Upper lobe of right lung (tissue), 1 donor: Measurements from ENCODE around the gene GP1BB. TPM values are rescaled to one million over a fixed set of nuclear protein-coding genes. Genes with fewer than 3 reads are reported as not detected.

Source experiments
- ATAC-seq: fragments of 200-7000 bp; cut with Tn5 transposase; one replicate; pipeline ENCODE4 v1.9.1; 2020; ENCODE audit warnings: mild to moderate bottlenecking, moderate library complexity
- DNase-seq: peaks from one replicate; pipeline ENCODE4 v3.0.0-alpha.2; 2020
- H3K27ac ChIP-seq: fragments of 200-600 bp; one replicate; pipeline ENCODE4 v1.8.0; 2022
- H3K27me3 ChIP-seq: fragments of 200-600 bp; one replicate; pipeline ENCODE4 v1.8.0; 2022; ENCODE audit warnings: mild to moderate bottlenecking
- H3K36me3 ChIP-seq: fragments of 200-600 bp; one replicate; pipeline ENCODE4 v1.8.0; 2022
- H3K4me1 ChIP-seq: fragments of 200-600 bp; one replicate; pipeline ENCODE4 v1.8.0; 2022
- H3K4me3 ChIP-seq: fragments of 200-600 bp; one replicate; pipeline ENCODE4 v1.8.0; 2022; ENCODE audit warnings: mild to moderate bottlenecking
- H3K9me3 ChIP-seq: fragments of 200-600 bp; one replicate; pipeline ENCODE4 v1.8.0; 2022
- CTCF ChIP-seq: fragments of 200-600 bp; IDR thresholded peaks from one replicate; pipeline ENCODE4 v1.8.0; 2022; ENCODE audit warnings: antibody characterized with exemption
- intact Hi-C: fragments of 100-400 bp; cut with DNase I; formaldehyde crosslinking; loops from one replicate; pipeline ENCODE4 v1.11.0; 2022
- total RNA-seq: library from RNA; stranded (reverse); fragmentation: NEBNext Ultra II Directional; extraction: Animal tissue kit (Norgen Biotek cat#: 25700); gene quantifications from one replicate; pipeline ENCODE4 v1.2.1, GENCODE V29; 2021
- donor health status: DM: no; HTN: yes; CAD: no; lungs with severe emphysema.

The GP1BB gene
- total RNA-seq, 1 donor from 2014 or later, result 1.3 TPM

- intact Hi-C loops, result no loop called here
- H3K27me3 ChIP-seq, result no peaks in the 10 kb centered on the region
- DNase-seq (no peak), ATAC-seq (no peak)
- H3K4me3 ChIP-seq, result no peak overlapping the region
- no peaks in the 10 kb centered on the region for H3K36me3 ChIP-seq
- TF ChIP-seq CTCF, result no peak
- H3K27ac ChIP-seq, result no peak overlapping the region
- no peaks in the 10 kb centered on the region for H3K9me3 ChIP-seq
- H3K4me1 ChIP-seq, result no peaks in the 10 kb centered on the region
Measured at GRCh38 chr22:19741053-19741452, 17.7 kb downstream of the GP1BB start.

- H3K36me3 ChIP-seq, result no peaks in the 10 kb centered on the region
- intact Hi-C loops, result no loop called here
- ATAC-seq (no peak), DNase-seq (no peak)
- TF ChIP-seq CTCF, result no peak
- H3K4me3 ChIP-seq, result no peak overlapping the region
- no peak overlapping the region for H3K27ac ChIP-seq
- no peaks in the 10 kb centered on the region for H3K9me3 ChIP-seq
- no peaks in the 10 kb centered on the region for H3K27me3 ChIP-seq
- H3K4me1 ChIP-seq, result no peaks in the 10 kb centered on the region
Measured at GRCh38 chr22:19742160-19743066, 19.1 kb downstream of the GP1BB start.

- Histone ChIP-seq H3K9me3 (no peaks in the 10 kb centered on the region), H3K4me3 (no peak overlapping the region), H3K27me3 (no peaks in the 10 kb centered on the region), H3K27ac (no peak overlapping the region), H3K4me1 (no peaks in the 10 kb centered on the region), H3K36me3 (no peaks in the 10 kb centered on the region)
- DNase-seq (no peak), ATAC-seq (no peak)
- TF ChIP-seq CTCF, result no peak
- intact Hi-C loops, result no loop called here
Measured at GRCh38 chr22:19743081-19743480, 19.7 kb downstream of the GP1BB start.

- ATAC-seq, result no peak
- TF ChIP-seq CTCF, result no peak
- Histone ChIP-seq H3K36me3 (no peaks in the 10 kb centered on the region), H3K27ac (no peak overlapping the region), H3K4me3 (no peak overlapping the region), H3K9me3 (no peaks in the 10 kb centered on the region), H3K27me3 (no peaks in the 10 kb centered on the region), H3K4me1 (no peaks in the 10 kb centered on the region)
- intact Hi-C loops, result no loop called here
- DNase-seq, result no peak
Measured at GRCh38 chr22:19743651-19744050, 20.3 kb downstream of the GP1BB start.

- intact Hi-C loops, result no loop called here
- Histone ChIP-seq H3K9me3 (no peaks in the 10 kb centered on the region), H3K27me3 (no peaks in the 10 kb centered on the region), H3K36me3 (no peaks in the 10 kb centered on the region), H3K4me3 (no peak overlapping the region), H3K27ac (no peak overlapping the region), H3K4me1 (no peaks in the 10 kb centered on the region)
- no peak for DNase-seq
- ATAC-seq, result no peak
- no peak for TF ChIP-seq CTCF
Measured at GRCh38 chr22:19744350-19745006, 21.1 kb downstream of the GP1BB start.
